Central memory CD4-positive, alpha-beta T cell (primary cell): Measurements from ENCODE around the gene FRYL.
A peak's percentile ranks its signal among the peaks of the same experiment; 100 is the strongest.
"Not testable (repeated sequence)": the region's sequence is repeated elsewhere in the genome, so short reads cannot be mapped to it uniquely, and the experiment has no call there.

Experiments
- DNase-seq: peaks from one replicate; pipeline ENCODE4 v3.0.0; 2022

FRYL gene

DNA sequence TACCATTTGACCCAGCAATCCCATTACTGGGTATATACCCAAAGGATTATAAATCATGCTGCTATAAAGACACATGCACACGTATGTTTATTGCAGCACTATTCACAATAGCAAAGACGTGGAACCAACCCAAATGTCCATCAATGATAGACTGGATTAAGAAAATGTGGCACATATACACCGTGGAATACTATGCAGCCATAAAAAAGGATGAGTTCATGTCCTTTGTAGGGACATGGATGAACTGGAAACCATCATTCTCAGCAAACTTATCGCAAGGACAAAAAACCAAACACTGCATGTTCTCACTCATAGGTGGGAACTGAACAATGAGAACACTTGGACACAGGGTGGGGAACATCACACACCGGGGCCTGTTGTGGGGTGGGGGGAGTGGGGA lies 34.9 kb downstream of the FRYL start:
- DNase-seq: not testable (repeated sequence)

DNA sequence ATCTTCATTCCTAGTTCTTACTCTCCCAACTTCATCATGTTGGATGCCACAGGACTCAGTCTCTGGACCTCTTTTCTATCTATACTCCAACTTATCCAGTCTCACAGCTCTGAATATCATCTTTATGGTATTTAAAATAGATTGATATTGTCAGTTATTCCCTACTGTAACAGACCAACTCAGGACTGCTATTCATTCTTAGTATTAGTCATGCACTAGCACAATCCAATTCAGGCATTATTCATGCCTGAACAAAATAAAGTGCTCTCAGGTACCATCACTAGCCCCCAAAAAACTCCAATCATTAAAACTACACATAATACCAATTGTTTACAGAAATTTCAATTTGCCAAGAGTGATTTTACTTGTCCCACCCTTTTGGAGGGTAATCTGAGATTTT lies 37.7 kb downstream of the FRYL start:
- DNase-seq: no peak

DNA sequence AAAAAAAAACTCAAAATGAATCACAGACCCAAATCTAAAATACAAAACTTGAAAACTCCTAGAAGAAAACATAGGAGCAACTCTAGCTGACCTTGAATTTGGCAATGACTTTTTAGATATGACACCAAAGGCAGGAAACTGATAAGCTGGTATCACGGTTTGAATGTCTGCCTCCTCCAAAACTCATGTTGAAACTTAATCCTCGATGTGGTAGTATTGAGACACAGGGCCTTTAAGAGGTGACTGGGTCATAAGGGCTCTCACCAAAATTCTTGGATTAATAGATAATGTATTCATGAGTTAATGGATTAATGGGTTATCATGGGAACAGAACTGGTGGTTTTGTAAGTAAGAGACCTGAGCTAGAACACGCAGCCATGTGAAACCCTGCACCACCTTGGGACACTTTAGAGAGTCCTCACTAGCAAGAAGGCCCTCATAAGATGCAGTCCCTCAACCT lies 40.5 kb downstream of the FRYL start:
- no peak for DNase-seq

DNA sequence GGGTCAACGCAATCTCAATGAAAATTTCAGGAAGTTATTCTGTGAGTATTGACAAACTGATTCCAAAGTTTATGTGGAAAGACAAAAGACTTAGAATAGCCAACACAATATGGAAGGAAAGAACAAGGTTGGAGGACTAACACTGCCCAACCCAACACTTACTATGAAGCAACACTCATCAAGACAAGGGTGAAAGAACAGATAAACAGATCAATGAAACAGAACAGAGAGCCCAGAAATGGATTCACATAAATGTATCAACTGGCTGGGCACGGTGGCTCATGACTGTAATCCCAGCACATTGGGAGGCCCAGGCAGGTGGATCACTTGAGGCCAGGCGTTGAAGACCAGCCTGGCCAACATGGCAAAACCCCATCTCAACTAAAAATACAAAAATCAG lies 41.2 kb downstream of the FRYL start:
- no peak for DNase-seq

DNA sequence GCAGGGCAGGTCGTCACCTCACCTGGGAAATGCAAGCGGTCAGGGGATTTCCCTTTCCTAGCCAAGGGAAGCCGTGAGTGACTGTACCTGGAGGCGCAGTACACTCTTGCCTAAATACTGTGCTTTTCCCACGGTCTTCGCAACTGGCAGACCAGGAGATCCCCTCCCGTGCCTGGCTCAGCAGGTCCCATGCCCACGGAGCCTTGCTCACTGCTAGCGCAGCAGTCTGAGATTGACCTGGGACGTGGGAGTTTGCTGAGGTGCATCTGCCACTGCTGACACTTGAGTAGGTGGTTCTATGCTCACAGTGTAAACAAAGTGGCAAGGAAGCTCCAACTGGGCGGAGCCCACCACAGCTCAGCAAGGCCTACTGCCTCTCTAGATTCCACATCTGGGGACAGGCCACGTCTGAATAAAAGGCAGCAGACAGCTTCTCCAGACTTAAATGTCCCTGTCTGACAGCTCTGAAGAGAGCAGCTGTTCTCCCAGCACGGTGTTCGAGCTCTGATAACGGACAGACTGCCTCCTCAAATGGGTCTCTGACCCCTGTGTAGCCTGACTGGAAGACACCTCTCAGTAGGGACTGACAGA lies 51.1 kb downstream of the FRYL start:
- DNase-seq: peak; percentile 19

DNA sequence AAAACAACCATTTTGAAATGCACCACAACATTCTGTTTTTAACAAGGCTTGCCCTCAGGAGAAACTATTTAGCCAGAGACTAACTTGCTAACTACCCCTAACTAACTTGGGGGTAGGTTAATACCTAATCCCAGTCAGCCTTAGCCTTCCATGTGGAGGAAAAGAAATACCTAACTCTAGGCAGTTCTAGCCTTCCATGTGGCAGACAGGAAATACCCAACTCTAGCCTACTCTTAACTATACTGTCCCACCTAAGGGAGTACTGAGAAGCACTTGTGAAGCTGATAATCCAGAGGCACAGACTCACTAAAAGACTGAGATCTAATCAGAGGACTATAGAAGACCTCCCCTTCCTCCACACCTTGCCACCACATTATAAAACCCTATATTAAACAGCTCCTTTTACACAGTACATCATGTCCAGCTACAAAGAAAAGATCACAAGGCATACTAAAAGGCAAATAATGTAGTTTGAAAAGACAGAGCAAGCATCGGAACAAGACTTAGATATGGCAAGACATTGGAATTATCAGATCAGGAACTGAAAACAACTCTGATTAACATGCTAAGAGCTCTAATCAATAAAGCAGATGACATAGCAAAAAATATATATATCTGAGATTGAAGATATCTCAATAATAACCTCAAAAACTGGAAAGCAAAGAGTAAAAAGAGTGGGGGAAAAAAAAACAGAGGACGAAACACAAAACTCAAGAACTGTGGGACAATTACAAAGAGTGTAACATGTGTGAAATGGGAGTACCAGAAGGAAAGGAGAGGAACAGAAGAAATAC lies 52.2 kb downstream of the FRYL start:
- DNase-seq: no peak

DNA sequence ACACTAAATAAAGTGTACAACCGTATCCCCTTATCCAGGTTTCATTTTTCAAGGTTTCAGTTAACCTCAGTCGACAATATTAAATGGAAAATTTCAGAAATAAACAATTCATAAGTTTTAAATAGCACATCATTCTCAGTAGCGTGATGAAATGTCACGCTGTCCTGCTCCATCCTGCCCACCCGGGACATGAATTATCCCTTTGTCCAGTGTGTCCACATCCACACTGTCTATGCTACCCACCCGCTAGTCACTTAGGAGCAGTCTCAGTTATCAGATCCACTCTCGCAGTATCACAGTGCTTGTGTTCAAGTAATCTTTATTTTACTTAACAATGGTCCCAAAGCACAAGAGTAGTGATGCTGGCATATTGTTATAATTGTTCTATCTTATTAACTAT lies 54.7 kb downstream of the FRYL start:
- DNase-seq: no peak

DNA sequence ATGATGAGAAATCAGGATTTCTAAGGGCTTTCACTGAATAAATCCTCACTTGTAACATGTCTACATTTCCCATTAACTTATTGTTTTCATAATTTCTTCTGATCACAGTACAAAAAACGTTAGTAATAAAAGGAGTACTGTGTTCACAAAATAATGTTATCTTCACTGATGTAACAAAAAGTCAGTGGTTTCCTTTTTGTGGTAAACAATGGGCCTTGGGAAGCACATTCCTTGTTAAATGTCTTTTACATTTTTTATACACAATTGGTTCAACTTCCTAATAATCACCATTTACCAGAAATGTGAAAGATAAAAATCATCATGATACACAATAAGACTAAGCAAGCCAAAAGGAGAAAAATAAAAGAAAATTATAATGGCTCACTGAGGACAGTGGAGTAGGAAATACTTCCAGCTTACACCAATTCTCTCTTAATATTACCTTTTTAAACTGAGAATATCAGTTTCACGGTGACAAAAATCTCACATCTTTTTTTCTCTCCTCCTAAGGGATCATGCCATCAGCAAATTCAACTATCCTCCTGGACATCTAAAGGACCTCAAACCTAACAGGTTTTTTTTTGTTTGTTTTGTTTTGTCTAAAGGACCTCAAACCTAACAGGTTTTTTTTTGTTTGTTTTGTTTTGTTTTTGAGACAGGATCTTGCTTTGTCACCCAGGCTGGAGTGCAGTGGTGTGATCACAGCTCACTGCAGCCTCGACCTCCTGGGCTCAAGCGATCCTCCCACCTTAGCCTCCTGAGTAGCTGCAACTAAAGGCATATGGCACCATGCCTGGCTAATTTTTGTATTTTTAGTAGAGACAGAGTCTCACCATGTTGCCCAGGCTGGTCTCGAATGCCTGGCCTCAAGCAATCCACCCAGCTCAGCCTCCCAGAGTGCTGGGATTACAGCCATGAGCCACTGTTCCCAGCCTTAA lies 57.3 kb downstream of the FRYL start:
- DNase-seq: no peak

DNA sequence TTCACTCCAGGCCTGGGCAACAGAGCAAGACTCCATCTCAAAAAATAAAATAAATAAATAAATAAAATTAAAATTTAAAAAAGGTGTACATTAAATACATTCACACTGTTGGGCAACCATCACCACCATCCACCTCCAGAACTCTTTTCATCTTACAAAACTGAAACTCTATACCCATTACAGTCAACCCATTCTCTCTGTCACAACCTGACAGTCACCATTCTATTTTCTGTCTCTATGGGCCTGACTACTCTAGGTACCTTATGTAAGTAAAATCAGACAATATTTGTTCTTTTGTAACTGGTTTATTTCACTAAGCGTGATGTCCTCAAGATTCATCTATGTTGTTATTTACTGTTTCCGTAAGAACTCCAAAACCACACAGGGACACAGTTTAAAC lies 59.6 kb downstream of the FRYL start:
- no peak for DNase-seq

DNA sequence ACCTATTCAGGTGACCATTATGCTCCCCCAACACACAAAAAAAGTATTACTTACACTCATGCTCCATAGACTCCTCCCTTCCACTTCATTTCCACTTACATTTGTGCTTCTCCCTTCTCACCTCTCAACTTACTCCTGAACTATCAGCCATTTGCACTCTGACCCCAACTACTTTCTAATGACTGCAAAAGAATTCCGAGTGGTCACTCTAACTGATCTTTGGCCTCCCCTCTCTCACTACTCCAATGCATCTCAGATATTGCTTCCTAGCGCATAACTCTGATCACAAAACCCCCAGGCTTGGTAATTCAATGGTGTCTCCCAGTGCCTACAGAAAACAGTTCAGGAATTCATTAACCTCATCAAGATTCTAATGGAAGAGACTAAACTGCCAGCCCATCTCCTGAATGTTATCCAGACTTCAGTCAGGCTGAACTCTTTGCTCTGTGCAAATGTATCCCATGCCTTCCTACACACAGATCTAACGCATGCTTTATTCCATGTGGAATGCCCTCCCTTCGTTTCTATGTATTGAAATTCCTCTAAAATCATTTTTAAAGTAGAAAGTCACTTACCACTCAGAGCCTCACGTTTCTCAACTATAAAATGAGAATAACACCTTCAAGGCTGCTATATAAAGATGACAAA lies 61.1 kb downstream of the FRYL start:
- no peak for DNase-seq

DNA sequence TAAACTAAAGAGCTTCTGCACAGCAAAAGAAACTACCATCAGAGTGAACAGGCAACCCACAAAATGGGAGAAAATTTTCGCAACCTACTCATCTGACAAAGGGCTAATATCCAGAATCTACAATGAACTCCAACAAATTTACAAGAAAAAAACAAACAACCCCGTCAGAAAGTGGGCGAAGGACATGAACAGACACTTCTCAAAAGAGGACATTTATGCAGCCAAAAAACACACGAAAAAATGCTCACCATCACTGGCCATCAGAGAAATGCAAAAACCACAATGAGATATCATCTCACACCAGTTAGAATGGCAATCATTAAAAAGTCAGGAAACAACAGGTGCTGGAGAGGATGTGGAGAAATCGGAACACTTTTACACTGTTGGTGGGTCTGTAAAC lies 63.8 kb downstream of the FRYL start:
- DNase-seq: not testable (repeated sequence)

DNA sequence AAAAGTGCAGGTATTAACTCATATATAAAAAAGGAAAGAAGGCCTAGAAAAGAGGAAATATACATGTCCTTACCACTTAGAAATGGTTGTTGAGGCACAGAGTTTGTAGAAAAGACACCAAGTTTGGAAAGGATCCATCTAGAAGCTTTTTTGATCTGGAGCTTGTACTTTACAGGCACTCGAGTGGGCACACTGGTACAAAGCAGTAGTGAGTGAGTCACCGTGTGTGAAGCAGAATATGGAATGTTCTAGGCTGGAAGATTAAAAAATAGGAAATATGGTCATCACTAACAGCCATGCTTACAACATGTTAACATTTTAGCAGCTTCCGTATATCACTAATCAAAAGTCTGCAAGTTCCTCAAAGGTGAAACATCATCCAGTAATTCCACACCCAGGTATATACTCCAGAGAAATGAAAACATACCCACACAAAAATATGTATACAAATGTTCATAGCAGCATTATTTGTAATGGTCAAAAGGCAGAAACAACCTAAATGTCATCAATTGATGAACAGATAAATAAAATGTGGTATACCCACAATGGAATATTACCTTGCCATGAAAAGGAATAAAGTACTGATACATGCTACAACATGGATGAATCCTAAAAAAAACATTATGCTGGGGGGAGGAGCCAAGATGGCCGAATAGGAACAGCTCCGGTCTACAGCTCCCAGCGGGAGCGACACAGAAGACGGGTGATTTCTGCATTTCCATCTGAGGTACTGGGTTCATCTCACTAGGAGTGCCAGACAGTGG lies 69.5 kb downstream of the FRYL start:
- DNase-seq: no peak

DNA sequence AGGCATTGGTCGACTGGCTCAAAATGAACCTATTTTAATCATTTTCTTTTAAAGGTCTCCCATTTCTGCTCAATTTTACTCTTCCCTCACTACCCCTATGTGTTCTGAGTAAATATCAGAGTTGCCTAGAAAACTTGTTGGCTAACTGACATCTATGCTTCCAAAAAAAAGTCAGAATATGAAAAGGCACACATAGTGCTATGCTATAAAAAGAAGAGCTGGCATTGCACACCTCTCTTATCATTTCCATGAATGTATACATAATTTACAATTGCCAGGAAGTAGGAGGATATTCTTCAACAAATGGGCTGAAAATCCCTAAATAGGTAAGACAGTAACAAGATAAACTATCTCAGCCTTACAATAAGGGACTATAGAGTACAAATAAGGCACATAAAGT lies 70.2 kb downstream of the FRYL start:
- no peak for DNase-seq

DNA sequence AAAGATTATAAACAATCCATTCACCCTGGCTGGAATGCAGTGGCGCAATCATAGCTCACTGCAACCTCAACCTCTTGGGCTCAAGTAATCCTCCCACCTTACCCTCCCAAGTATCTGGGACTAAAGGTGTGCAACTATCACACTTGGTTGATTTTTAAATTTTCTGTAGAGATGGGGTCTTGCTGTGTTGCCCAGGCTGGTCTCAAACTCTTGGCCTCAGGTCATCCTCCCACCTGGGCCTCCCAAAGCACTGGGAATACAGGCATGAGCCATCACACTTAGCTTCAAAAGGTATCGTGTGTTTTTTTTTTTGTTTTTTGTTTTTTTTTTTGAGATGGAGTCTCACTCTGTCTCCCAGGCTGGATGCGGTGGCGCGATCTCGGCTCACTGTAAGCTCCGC lies 71.5 kb downstream of the FRYL start:
- no peak for DNase-seq

DNA sequence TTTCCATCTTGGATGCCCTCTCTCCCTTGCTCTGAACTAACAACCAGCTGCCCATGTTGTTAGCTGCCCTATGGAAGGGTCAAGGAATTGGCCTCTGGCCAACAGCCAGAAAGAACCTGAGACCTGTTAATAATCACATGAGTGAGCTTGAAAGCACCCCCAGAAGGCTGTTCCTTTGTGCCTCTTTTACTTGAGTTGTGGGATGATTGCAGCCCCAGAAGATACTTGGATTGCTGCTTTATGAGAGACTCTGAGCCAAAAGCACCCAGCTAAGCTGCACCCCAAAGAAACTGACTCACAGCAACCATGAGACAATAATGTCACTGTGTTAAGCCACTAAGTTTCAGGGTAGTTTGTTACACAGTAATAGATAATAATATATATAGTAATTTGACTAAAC lies 73.3 kb downstream of the FRYL start:
- no peak for DNase-seq

DNA sequence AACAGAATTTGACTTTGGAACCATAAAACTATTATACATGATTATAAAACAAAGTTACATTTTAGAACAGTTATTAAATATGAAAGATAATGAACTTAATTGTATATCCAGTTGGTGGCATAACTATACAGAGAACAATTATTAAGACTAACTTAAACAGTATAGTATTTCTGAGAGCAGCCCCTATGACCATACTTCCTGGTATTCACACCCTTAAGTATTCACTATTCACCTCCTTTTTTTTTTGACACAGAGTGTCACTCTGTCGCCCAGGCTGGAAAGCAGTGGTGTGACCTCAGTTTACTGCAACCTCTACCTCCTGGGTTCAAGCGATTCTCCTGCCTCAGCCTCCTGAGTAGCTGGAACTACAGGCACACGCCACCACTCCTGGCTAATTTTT lies 74.5 kb downstream of the FRYL start:
- DNase-seq: no peak

DNA sequence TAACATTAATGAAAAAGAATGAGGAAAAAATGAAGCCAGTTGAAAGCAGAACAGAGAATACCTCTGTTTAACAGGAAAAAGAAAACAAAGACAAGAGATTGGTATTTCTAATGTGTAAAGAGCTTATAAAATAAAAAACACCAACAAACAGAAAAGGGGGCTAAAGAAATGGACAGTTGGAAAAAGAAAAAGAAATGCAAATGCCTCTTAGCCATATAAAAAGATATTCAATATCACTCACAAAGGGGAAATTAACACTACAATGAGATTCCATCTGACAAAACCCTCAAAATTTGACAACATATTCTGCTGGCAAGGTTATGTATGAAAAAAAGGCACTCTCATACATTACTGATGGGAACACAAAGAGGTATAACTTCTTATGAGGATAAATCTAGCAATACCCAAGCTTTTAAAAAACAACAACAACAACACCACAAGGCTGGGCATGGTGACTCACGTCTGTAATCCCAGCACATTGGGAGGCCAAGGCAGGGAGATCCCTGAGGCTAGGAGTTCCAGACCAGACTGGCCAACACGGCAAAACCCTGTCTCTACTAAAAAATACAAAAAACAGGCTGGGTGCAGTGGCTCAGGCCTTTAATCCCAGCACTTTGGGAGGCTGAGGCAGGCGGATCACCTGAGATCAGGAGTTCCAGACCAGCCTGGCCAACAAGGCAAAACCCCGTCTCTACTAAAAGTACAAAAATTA lies 75.8 kb downstream of the FRYL start:
- DNase-seq: no peak

DNA sequence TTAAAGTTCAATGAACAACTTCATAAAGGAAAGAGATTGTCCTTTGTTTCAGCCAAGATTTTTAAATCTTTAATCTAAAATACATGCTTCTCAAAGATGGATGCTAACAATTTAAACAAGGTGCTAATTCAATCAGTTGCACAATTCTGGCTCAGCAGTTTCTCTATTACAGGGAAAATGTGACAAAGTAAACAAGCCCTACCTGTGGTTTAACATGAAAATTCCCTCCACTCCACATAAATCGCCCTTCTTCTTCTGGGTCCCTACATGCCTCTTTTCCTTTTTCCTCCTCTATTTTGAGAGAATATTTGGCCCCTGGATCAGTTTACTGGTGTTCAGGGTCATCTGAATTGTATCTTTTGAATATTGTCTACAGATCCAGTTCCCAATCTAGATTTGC lies 80.6 kb downstream of the FRYL start:
- DNase-seq: no peak

DNA sequence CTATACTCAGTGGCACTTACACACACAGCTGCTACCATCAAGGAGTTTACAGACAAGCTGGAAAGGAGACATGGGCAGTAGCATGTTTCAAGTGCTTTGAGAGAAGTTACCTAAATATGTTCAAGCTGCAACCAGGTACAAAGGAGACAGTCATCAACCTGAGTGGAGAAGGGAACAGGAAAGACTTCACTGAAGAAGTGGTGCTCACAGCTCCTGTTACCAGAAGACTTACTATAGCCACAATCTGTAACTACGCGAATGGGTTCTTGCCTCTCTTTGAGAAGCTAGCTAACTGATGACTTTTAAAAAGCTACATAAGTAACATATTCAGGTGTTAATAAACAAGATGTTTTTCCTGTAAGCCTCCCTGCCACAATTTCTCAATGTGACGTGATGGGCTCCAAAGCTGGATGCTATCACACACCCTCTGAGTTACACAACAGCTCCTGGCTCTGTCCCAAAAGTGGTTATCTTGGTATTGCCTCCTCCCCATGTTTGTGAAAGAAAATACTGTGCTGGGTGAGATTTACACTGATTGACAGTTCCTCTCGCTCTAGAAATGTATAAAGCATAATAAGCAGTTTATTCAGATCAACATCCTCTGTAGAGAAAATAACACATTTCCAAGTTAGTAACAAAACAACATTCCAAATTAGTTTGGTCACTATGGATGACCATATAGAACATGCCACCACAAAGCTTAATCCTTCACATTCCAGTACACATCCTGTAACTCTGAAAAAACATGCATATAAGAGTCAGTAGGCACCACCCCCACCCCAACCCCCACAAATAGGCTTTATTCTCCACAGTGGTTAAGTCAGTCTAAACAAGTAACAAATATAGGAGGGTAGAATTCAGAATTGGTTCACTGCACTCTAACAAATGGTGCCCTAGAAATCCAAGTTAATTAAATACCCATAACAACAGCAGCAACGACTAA lies 81.8 kb downstream of the FRYL start:
- DNase-seq: no peak

DNA sequence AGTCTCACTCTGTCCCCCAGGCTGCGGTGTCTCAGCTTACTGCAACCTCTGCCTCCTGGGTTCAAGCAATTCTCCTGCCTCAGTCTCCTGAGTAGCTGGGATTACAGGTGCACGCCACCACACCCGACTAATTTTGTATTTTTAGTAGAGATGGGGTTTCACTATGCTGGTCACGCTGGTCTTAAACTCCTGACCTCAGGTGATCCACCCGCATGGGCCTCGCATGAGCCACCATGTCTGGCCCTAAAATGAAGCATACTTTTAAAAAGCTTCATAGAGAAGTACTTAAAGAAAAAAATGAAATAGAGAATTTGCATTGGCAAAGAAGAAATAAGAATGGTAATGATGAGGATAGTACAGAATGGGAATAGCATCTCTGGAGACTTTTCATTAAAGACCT lies 82.6 kb downstream of the FRYL start:
- DNase-seq: not testable (repeated sequence)
